Mesenchymal stem cell (in vitro differentiated cells and primary cell): ENCODE data around the gene SUCO.

Experiments
- DNase-seq: peaks from one replicate; pipeline ENCODE4 v3.0.0-alpha.2; 2013
- H2AFZ ChIP-seq: one replicate; pipeline ENCODE4 v1.6.1; 2013; ENCODE audit warnings: low read depth, mild to moderate bottlenecking, control low read depth, inconsistent platforms, low read length, moderate library complexity
- H2AK5ac ChIP-seq: 2 replicates; pipeline ENCODE4 v1.6.1; 2013; ENCODE audit warnings: low read length, moderate library complexity, mild to moderate bottlenecking, inconsistent platforms; ENCODE audit not compliant: severe bottlenecking
- H2BK120ac ChIP-seq: one replicate; pipeline ENCODE4 v1.6.1; 2013; ENCODE audit warnings: low read depth, mild to moderate bottlenecking, inconsistent platforms, low read length, moderate library complexity
- H2BK12ac ChIP-seq, 2 experiments: one replicate each; pipeline ENCODE4 v1.6.1; 2013; ENCODE audit warnings: inconsistent platforms in 2 of 2, low read length in 2 of 2, mild to moderate bottlenecking in 2 of 2, moderate library complexity in 2 of 2, control low read depth in 1 of 2
- H2BK15ac ChIP-seq: one replicate; pipeline ENCODE4 v1.6.1; 2013; ENCODE audit warnings: mild to moderate bottlenecking, low read depth, inconsistent platforms; ENCODE audit not compliant: poor library complexity, severe bottlenecking
- H2BK5ac ChIP-seq: 2 replicates; pipeline ENCODE4 v1.6.1; 2013; ENCODE audit warnings: low read depth, mild to moderate bottlenecking, low read length, control low read depth, inconsistent platforms; ENCODE audit not compliant: poor library complexity, severe bottlenecking
- H3K14ac ChIP-seq, 2 experiments: one replicate each; pipeline ENCODE4 v1.6.1; 2013; ENCODE audit warnings: inconsistent platforms in 2 of 2, low read length in 2 of 2, control low read depth in 1 of 2, mild to moderate bottlenecking in 1 of 2, moderate library complexity in 1 of 2
- H3K18ac ChIP-seq, 2 experiments: one replicate each; pipeline ENCODE4 v1.6.1; 2013; ENCODE audit warnings: inconsistent platforms in 2 of 2, low read length in 2 of 2, control low read depth in 1 of 2, low read depth in 1 of 2, mild to moderate bottlenecking in 1 of 2
- H3K23ac ChIP-seq, 2 experiments: one replicate each; pipeline ENCODE4 v1.6.1; 2013; ENCODE audit warnings: inconsistent platforms in 2 of 2, low read length in 2 of 2, mild to moderate bottlenecking in 2 of 2, moderate library complexity in 2 of 2, control low read depth in 1 of 2
- H3K27ac ChIP-seq: 2 replicates; pipeline ENCODE4 v1.5.1; 2013; ENCODE audit warnings: mild to moderate bottlenecking, moderate library complexity, low read length, control low read depth, inconsistent platforms; ENCODE audit not compliant: poor library complexity, severe bottlenecking
- H3K27me3 ChIP-seq, 2 experiments: 2 replicates each; pipeline versions ENCODE4 v1.6.1 to v1.7.0; 2013; ENCODE audit warnings: low read length in 2 of 2, mild to moderate bottlenecking in 2 of 2, moderate library complexity in 2 of 2, control low read depth in 1 of 2, inconsistent platforms in 1 of 2; ENCODE audit not compliant: control insufficient read depth in 1 of 2, insufficient read depth in 1 of 2
- H3K36me3 ChIP-seq, 2 experiments: 2 replicates each; pipeline versions ENCODE4 v1.6.1 to v1.7.0; 2013; ENCODE audit warnings: low read length in 2 of 2, control low read depth in 1 of 2, inconsistent platforms in 1 of 2, low read depth in 1 of 2, mild to moderate bottlenecking in 1 of 2; ENCODE audit not compliant: insufficient read depth in 2 of 2, control insufficient read depth in 1 of 2
- H3K4ac ChIP-seq, 2 experiments: one replicate each; pipeline ENCODE4 v1.6.1; 2013; ENCODE audit warnings: inconsistent platforms in 2 of 2, low read length in 2 of 2, mild to moderate bottlenecking in 2 of 2, moderate library complexity in 2 of 2, control low read depth in 1 of 2, low read depth in 1 of 2
- H3K4me1 ChIP-seq: 2 replicates; pipeline ENCODE4 v1.6.1; 2013; ENCODE audit warnings: low read depth, low read length, control low read depth; ENCODE audit not compliant: control insufficient read depth, insufficient read depth
- H3K4me2 ChIP-seq: 2 replicates; pipeline ENCODE4 v1.6.1; 2013; ENCODE audit warnings: low read length, mild to moderate bottlenecking, inconsistent platforms; ENCODE audit not compliant: poor library complexity, severe bottlenecking
- H3K4me3 ChIP-seq, 2 experiments: 2 replicates each; pipeline versions ENCODE4 v1.5.1 to v1.7.0; 2013; ENCODE audit warnings: low read length in 2 of 2, mild to moderate bottlenecking in 2 of 2, control low read depth in 1 of 2, low read depth in 1 of 2; ENCODE audit not compliant: insufficient read depth in 1 of 2
- H3K79me1 ChIP-seq: replicated peaks from 2 replicates; pipeline ENCODE4 v1.6.1; 2013; ENCODE audit warnings: mild to moderate bottlenecking, control low read depth, low read length, inconsistent platforms; ENCODE audit not compliant: poor library complexity, severe bottlenecking
- H3K9ac ChIP-seq: 2 replicates; pipeline ENCODE4 v1.7.0; 2013; ENCODE audit warnings: mild to moderate bottlenecking, low read length, moderate library complexity
- H3K9me3 ChIP-seq: 2 replicates; pipeline ENCODE4 v1.7.0; 2013; ENCODE audit warnings: mild to moderate bottlenecking, low read length; ENCODE audit not compliant: control insufficient read depth
- H4K8ac ChIP-seq: one replicate; pipeline ENCODE4 v1.6.1; 2013; ENCODE audit warnings: inconsistent platforms, mild to moderate bottlenecking, low read length, moderate library complexity
- H4K91ac ChIP-seq: one replicate; pipeline ENCODE4 v1.6.1; 2013; ENCODE audit warnings: mild to moderate bottlenecking, low read length, inconsistent platforms
- WGBS: methylation state at CpG from one replicate; pipeline ENCODE4 v1.1.7; 2013; ENCODE audit warnings: mixed read lengths; 5-methylcytosine and 5-hydroxymethylcytosine counted together

SUCO gene

DNA sequence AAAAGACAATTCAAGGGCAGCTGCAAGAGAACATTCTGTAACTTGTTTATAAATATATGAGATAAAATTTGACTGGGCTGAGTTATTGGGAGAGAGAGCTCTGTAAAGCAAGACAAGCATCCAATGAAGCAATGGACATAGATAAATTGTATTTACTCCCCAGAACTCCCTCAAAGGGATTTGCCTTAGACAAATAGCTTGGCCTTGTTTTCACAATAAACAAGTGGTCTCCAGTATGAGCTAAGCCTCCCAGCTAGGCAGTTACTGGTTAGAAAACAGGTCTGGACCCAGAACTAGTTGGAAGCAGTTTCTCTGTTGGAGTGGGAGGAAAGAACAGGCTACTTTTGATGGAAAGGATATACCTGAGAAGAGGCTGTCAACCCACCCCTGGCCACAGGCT lies 25.2 kb upstream of the SUCO start:
- Histone ChIP-seq H4K8ac (no peak overlapping the region), H3K4me2 (no peak overlapping the region), H3K4me1 (no peaks in the 10 kb centered on the region), H2AFZ (no peak overlapping the region), H3K18ac (no peak overlapping the region), H3K27me3 (peaks cover 0 to 10% of the 10 kb centered on the region in 2 experiments), H3K4me3 (no peak overlapping the region), H3K14ac (no peak overlapping the region), H3K4ac (no peak overlapping the region), H3K36me3 (no peaks in the 10 kb centered on the region), H3K27ac (no peak overlapping the region), H2AK5ac (no peak overlapping the region), H3K9ac (no peak overlapping the region), H3K23ac (no peak overlapping the region), H2BK5ac (no peak overlapping the region), H3K79me1 (no peaks in the 10 kb centered on the region), H2BK15ac (no peak overlapping the region), H4K91ac (no peak overlapping the region), H2BK120ac (no peak overlapping the region), H3K9me3 (no peaks in the 10 kb centered on the region), H2BK12ac (no peak overlapping the region)
- DNase-seq = peak; percentile 50

DNA sequence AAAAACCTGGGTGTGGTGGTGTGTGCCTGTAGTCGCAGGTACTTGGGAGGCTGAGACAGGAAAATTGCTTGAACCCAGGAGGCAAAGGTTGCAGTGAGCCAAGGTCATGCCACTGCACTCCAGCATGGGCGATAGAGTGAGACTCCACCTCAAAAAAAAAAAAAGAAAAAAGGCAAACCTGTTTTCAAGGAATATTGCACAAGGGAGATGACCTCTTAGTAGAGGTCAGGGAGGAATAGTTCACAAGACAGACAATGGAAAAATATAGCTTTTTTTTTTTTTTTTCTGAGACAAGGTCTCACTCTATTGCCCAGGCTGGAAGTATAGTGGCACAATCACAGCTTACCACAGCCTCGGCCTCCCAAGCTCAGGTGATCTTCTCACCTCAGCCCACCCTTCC lies 22.5 kb upstream of the SUCO start:
- Histone ChIP-seq H3K27me3 (no peaks in the 10 kb centered on the region), H3K79me1 (no peaks in the 10 kb centered on the region), H3K9ac (no peak overlapping the region), H2BK120ac (no peak overlapping the region), H2BK15ac (no peak overlapping the region), H3K9me3 (no peaks in the 10 kb centered on the region), H2AK5ac (no peak overlapping the region), H3K4me3 (no peak overlapping the region), H4K91ac (no peak overlapping the region), H4K8ac (no peak overlapping the region), H2AFZ (no peak overlapping the region), H2BK12ac (no peak overlapping the region), H3K36me3 (no peaks in the 10 kb centered on the region), H3K14ac (no peak overlapping the region), H3K23ac (no peak overlapping the region), H3K27ac (no peak overlapping the region), H3K4me1 (no peaks in the 10 kb centered on the region), H2BK5ac (no peak overlapping the region), H3K18ac (no peak overlapping the region), H3K4me2 (no peak overlapping the region), H3K4ac (no peak overlapping the region)
- no peak for DNase-seq
- WGBS = 95% methylated on average over 2 of the region's 3 CpGs

DNA sequence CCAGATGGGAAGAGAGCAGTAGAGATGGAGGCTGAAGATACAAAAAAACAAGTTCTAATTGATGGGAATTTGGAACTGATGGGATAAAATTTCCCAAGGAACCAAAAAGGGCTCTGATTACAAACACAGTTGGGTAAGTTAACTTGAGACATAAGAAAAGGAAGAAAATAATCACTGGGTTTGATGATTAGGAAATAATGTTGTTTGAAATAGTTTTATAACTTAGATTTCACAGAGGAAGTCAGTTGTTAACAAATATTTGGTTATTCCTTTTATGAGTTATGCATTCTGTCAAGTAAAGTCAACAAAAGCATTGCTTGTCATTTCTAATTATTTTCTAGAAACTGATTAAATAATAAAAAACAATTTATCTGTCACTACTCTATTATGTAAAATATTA lies 20.4 kb upstream of the SUCO start:
- H2BK120ac ChIP-seq = no peak overlapping the region
- H3K4me3 ChIP-seq = no peak overlapping the region
- no peak overlapping the region for H4K8ac ChIP-seq
- H2AFZ ChIP-seq = no peak overlapping the region
- H3K4ac ChIP-seq = no peak overlapping the region
- no peak overlapping the region for H3K14ac ChIP-seq
- no peak overlapping the region for H3K9ac ChIP-seq
- no peak overlapping the region for H2BK12ac ChIP-seq
- H3K23ac ChIP-seq = no peak overlapping the region
- no peaks in the 10 kb centered on the region for H3K9me3 ChIP-seq
- H3K36me3 ChIP-seq = no peaks in the 10 kb centered on the region
- no peak overlapping the region for H3K4me2 ChIP-seq
- no peak overlapping the region for H2BK5ac ChIP-seq
- no peak overlapping the region for H2BK15ac ChIP-seq
- H2AK5ac ChIP-seq = no peak overlapping the region
- no peaks in the 10 kb centered on the region for H3K4me1 ChIP-seq
- no peak overlapping the region for H3K18ac ChIP-seq
- no peak for DNase-seq
- no peaks in the 10 kb centered on the region for H3K79me1 ChIP-seq
- no peak overlapping the region for H3K27ac ChIP-seq
- no peak overlapping the region for H4K91ac ChIP-seq
- no peaks in the 10 kb centered on the region for H3K27me3 ChIP-seq

DNA sequence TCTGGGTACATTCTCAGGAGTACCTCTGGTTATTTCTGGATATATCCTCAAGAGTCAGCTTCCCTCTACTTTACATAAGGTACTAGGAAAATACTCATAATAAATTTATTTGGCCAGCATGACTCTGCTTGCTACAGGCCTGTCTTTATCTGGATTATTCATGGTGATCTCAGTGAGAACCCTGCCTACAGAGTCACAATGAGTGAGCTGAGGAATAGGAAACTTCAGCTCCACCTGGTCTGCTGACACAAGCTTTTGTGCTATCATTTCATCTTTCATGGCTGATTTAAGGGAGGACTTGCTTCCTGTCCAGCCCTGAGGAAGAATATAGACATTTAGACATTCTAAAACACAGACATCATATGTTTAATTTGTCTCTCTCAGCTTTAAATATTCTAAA lies 19.5 kb upstream of the SUCO start:
- no peak overlapping the region for H2BK120ac ChIP-seq
- H3K36me3 ChIP-seq = no peaks in the 10 kb centered on the region
- no peak overlapping the region for H3K9ac ChIP-seq
- H2BK5ac ChIP-seq = no peak overlapping the region
- H2BK12ac ChIP-seq = no peak overlapping the region
- no peak for DNase-seq
- H3K4me2 ChIP-seq = no peak overlapping the region
- no peak overlapping the region for H2BK15ac ChIP-seq
- no peak overlapping the region for H3K14ac ChIP-seq
- no peaks in the 10 kb centered on the region for H3K4me1 ChIP-seq
- no peak overlapping the region for H4K8ac ChIP-seq
- no peak overlapping the region for H3K4me3 ChIP-seq
- no peak overlapping the region for H4K91ac ChIP-seq
- no peak overlapping the region for H3K4ac ChIP-seq
- no peaks in the 10 kb centered on the region for H3K9me3 ChIP-seq
- no peak overlapping the region for H3K18ac ChIP-seq
- H2AFZ ChIP-seq = no peak overlapping the region
- H3K27me3 ChIP-seq = no peaks in the 10 kb centered on the region
- no peak overlapping the region for H3K23ac ChIP-seq
- no peaks in the 10 kb centered on the region for H3K79me1 ChIP-seq
- H2AK5ac ChIP-seq = no peak overlapping the region
- no peak overlapping the region for H3K27ac ChIP-seq
